ENCODE measurements around the gene ARHGEF4. TPM values are rescaled to one million over a fixed set of nuclear protein-coding genes. Genes with fewer than 3 reads are reported as not detected.
"Not testable (repeated sequence)": the region's sequence is repeated elsewhere in the genome, so short reads cannot be mapped to it uniquely, and the experiment has no call there.

Gene ARHGEF4
- total RNA-seq, 1 experiment from 2014 or later, result 12.2 TPM

DNA sequence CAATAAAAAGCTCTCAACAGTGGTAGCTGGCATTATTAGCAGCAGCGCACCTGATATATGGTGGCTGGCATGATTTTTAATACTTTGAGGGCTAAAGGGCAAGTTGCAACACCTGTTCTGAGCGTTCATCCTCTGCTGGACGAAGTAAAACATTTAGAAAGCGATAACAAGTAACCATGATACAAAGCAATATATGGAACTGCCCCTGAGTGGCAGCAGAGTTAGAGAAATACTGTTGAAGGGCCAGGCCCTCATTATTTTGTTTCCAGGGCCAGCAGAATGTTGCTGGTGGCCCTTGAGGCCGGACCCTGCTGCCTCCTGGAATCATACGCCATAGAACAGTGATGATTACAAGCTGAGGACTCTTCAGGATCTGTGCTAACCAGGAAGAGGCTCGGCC, 47.8 kb downstream of the ARHGEF4 start:
- no peak for DNase-seq (ENCODE audit: low spot score)

DNA sequence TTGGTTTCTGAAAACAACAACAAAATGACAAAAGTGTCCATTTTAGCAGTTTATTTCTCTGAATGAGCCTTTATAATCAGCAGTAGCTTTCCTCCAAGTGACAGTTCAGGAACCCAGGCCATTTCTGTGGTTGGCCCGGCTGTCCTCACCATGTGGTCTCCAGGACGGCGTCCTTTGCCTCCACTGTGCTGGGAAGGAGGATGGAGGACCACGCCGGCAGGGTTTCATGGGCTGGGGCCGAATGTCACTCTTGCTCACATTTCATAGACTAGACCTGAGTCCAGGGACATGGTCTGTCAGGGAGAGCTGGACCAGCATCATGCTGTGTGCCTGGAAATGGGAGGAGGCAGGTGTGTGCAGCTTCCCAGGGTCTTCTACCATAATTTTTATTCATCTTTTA, 50.9 kb downstream of the ARHGEF4 start:
- no peak for DNase-seq (ENCODE audit: low spot score)

DNA sequence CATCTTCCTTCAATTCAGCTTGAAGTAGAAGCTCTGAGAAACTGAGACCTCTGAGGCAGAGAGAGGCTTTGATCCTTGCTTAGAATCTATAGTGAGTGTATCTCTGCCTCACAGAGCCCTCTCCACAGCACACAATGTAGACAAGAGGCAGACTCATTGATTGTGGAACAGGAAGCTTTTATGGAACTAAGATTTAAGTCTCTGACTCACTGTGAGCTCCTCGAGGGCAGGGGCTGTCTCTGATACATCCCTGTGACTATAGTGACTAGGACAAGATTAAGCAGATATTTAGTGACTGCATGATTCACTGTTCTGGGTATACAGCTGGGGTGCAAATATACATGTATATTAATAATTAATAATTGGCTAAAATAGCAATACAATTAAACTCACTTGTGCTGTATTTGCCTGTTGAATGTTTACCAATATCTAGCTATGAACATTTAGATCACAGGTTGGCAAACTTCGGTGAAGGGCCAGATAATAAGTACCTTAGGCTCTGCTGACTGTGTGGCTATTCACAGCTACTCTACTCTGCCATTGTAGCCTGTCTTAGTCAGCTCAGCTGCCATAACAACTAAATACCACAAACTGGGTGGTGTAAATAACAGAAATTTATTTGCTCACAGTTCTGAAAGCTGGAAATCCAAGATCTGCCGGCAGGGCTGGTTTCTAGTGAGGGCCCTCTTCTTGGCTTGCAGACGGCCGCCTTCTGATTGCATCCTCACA, 54.4 kb downstream of the ARHGEF4 start:
- DNase-seq (ENCODE audit: low spot score), result no peak

DNA sequence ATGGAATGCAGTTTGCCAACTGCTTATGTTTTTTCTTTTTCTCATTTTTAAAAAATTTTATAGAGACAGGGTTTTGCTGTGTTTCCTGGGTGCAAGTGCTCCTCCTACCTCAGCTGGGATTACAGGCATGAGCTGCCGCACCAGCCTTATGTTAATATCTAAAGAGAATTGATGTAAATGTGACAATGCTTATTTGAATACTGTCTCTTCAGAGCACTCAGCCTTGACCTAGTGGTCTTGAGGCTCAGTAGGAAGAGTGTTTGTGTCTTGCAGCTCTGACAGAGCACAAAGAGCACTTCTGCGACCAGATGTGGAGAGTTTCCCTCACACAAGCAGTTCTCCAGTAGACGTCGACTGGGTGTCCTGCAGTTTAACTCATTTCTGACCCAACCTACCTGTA, 55.3 kb downstream of the ARHGEF4 start:
- no peak for DNase-seq (ENCODE audit: low spot score)

DNA sequence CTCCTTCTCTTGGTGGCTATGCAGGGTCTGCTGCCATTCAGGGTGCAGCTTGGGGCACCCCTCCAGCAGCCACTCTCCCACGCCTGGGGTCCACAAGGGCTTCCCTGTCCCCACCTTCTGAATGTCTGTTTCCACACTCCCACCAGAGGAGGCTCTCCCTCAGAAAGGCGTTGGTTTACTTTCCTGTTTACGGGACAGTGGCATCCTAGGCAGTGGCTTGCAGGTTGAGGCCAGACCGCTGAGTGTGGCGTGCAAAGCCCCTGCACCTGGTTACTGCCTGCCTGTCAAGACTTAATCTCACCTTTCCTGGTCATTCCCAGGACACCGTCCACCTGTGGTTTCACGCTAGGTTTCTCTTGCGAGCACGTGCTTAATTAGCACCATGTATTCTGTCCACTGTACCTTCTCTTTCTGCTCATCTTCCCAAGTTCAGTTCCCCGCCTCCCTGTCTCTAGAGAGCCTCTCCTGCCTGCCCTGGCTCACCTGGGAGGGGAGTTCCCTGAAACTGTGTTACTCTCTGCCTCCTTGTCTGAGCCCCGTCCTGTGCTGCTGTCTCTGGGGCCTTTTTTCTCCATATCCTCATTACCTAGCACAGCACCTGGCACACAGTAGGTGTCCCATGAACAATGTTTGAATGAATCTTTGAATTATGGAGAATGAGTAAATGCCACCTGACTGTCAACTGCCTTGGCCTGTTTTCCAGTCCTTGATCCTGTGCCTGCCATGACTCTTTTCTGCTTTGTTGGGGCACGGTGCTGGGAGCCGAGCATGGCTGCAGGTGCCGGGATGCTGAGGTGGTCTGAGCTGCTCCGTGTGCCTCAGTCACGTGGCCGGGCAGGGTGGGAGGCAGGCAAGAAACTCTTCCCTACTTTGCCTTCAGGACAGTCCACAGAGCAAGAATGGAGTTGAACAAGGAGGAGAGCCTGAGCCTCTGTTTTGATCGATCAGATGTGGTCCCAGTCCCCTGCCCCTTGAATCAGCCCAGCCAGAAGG, 56.4 kb downstream of the ARHGEF4 start:
- no peak for DNase-seq (ENCODE audit: low spot score)

DNA sequence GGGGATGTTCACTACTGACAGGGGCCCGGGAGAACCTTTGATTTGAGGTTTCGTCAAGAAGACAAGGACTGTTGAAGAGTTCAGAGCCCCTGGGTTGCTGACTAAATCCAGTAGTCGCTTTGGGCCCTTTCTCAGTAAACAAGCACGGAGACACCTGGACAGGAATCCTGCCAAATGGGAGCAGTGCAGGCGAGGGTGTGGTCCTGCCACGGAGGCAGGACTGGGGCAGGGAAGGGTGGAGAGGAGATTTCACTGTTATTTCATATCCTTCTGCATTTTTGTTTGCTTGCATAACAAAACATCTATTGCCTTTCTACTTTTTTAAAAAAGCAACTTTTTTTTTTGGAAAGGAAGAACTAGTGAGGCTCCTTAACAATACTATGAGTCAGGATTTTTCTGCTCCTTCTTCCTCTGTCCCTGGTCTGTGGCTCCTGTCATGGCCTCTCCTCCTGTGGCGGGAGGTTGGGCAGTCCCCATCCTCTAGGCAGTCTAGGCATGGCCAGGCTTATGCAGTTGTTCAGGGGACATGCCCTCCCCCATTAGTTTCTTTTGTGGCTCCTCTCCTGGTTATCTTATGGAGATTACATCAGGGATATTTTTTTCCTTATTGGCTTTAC, 57.7 kb downstream of the ARHGEF4 start:
- DNase-seq (ENCODE audit: low spot score), result no peak

DNA sequence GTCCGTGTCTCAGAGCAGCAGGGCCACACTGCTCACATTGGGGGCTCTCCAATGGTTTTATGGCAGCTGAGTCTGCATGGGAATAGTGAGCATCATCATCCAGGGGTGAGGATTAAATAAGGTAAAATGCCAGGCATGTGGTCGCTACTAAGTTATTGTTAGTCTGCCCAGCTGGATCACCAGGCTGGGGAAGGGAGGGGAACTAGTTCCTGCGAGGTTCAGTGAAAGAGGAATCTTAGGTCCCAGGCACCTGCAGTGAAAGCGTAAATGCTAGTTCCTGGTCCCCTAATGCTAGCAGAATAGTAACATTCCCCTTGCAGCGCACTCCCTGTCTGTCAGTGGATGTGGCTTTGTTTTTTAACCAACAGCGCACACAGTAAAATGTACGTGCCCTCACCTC, 60.1 kb downstream of the ARHGEF4 start:
- no peak for DNase-seq (ENCODE audit: low spot score)

DNA sequence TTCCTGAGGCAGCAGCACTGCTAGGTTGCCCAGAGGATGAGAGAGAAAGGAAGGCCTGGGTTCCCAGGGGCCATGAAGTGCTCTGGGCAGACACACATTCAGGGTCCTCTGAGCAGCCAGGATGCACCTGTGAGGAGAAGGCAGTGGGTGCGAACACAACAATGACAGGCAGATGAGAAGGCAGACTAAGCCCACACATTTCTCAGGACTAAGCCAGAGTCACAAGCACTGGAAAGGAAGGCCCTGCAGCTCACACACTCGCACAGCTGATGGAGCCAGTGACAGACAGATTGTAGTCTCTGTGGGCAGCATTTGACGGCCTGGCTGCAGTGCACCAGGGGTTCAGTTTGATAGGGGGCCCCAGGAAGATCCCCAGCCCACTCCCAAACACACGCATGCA, 61.8 kb downstream of the ARHGEF4 start:
- no peak for DNase-seq (ENCODE audit: low spot score)

DNA sequence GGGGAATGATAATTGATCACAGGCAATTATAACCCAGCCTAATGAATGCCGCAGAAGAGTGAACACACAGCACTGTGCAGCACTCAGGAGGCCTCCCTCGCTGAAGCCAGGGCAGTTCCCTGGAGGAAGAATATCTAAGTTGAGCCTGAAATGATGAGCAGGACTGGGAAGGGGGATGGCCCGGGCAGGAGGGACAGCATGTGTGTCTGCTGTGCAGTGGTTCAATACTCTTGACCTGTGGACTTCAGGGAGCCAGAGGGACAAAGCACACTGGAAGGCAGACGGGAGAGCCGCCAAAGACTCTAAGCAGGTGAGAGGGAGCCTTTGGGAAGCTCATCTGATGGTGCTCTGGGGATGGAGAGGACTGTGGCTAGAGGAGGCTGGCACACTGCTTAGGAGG, 62.6 kb downstream of the ARHGEF4 start:
- no peak for DNase-seq (ENCODE audit: low spot score)

DNA sequence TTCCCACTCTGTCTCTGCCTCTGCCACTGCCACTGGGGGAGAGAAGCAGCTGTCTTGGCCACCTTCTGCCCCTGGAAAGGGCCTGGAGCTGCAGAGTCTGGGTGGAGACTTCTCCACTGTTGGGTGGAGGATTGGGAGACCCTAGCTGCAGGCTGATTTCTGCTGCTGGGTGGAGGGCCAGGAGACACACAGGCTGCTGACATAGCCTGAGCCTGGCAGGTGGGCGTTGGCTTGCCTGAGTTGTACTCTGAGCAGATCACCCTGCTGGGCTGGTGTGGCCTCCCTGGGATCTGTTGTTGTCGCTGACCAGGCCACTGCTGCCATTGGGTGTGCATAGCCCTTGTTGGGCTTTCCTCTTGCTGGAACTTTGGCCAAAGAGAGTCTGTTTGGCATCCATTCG, 64.3 kb downstream of the ARHGEF4 start:
- no peak for DNase-seq (ENCODE audit: low spot score)

DNA sequence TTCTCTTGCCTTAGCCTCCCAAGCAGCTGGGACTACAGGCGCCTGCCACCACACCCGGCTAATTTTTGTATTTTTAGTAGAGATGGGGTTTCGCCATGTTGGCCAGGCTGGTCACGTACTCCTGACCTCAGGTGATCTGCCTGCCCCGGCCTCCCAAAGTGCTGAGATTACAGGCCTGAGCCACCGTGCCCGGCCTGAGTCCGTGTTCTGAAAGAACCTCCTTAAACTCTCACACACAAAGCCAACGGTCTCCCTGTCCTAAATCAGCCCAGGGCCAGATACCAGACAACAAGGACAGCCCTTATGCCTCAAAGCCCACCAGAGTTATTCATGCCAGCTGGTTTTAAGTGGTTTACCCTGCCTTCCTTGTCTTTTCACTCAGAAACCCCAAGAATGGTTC, 64.9 kb downstream of the ARHGEF4 start:
- DNase-seq (ENCODE audit: low spot score), result not testable (repeated sequence)

DNA sequence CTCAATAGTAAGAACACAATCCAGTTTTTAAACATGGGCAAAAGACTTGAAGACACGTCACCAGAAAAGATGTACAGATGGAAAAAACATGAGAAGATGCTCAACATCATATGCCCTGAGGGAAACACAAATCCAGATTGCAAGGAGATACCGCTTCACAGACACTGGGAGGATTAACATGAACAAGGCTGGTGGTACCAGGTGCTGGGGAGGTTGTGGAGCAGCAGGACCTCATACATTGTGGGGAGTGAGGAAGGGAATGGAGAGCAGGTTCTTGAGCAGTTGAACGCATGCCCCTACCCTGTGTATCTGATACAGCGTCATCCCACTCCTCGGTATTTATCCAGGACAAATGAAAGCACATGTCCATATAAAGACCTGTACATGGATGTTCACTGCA, 72.1 kb downstream of the ARHGEF4 start:
- DNase-seq (ENCODE audit: low spot score), result no peak

DNA sequence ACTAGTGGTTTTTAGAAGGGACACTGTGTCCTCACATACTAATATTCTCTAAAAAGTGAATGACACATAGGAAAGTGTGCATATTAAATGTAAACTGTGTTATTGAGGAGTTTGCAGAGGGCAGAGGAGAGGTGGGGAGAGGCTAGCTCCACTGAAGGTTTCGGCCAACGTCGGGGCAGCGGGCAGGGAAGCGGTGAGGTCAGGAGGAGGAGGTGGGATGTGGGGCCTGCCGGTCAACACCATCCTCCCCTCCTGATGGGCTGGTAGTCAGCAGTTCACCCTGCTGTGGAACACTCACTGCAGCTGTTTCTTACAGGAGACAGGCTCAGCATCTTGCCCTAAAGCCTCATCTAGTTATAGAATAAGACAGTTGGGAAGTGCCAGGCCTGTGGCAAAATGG, 74.2 kb downstream of the ARHGEF4 start:
- no peak for DNase-seq (ENCODE audit: low spot score)

DNA sequence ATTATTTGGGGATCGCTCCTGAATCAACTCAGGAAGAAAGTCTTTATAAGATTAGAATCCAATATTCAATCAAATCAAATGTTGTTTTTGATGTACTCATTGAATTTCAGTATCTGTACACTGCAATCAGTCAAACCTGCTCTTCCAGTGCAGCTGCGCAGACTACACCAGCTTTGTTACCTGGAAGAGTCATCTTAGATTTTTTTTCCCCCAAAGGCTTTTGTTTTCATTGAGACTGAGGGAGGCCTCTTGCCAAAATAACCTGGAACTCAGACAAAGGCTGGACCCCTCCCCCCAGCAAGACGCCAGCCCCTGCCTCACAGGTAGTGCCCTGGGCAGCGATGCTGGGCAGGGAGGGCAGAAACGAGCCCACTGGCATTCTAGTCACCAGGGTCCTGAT, 74.8 kb downstream of the ARHGEF4 start:
- no peak for DNase-seq (ENCODE audit: low spot score)

DNA sequence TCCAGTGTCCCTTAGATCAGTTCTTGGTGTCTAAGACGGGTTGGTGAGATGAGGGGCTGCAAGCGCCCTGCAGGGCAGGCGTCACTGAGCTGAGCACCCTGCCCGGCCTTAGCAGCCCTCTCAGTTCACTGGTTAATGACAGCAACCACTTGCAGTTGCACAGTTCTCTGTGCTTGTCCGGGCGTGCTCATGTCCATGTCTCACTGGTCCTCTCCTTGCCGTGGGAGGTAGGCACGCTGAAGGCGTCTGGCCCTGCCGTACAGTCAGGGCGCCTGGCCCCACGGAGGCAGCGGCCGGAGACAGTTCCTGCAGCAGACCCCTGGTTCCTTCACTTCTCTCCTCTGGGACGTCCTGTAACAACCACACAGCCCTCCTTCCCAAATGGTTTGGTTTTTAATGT, 75.3 kb downstream of the ARHGEF4 start:
- DNase-seq (ENCODE audit: low spot score), result no peak

DNA sequence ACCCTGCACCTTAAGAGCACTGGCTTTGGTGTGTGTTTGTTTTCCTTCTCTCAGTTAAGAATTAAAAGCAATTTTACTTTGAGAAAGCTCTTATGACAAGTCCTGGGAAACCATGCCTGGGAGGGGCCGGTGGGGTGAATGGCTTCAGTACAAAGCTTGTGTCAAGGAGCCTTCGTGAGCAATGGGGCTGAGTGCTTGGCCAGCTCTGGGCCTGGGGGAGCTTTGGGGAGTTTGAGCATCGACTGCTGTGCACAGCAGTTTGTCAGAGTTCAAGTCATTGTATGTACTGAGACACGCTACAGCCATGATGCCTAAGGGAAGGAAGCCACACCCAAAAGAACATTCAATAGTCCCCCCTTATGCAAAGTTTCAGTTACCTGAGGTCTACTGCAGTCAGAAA, 75.8 kb downstream of the ARHGEF4 start:
- no peak for DNase-seq (ENCODE audit: low spot score)

DNA sequence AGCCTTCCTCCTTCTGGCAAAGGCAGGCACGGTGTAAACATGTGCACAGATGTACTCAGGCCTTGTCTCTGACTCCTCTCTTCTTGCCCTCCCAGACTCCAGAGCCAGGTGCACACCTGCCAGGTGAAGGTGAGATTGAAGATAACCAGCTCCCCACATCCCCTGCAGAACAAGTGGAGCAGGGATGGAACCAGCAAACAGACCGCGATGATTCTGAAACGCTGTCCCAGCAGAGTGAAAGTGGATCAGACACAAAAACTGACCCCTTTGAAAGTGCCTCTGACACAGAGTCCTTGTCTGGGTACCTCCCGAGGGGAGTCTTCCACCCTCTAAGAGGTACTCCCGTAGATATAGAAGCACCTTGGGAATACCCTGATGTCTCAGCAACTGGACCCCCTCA, 77.2 kb downstream of the ARHGEF4 start:
- DNase-seq (ENCODE audit: low spot score), result no peak

DNA sequence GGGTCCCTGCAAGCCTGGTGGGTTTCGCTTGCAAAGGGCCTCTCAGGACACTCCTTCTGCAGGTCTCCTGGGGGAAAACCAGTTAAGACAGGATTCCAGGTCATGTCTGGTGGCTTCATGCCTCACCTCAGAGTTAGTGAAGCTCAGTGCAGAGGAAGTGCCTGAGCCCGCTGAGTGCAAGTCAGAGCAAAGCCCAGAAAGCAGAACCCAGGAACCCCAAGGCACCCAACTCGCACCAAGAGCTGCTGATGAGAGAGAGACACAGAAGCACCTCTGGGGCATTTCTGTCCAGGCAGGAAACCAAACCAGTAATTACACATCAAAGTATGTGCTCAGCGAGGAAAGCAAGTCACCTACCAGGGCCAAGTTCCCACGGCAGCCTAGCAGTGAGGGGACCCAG, 78.4 kb downstream of the ARHGEF4 start:
- no peak for DNase-seq (ENCODE audit: low spot score)

DNA sequence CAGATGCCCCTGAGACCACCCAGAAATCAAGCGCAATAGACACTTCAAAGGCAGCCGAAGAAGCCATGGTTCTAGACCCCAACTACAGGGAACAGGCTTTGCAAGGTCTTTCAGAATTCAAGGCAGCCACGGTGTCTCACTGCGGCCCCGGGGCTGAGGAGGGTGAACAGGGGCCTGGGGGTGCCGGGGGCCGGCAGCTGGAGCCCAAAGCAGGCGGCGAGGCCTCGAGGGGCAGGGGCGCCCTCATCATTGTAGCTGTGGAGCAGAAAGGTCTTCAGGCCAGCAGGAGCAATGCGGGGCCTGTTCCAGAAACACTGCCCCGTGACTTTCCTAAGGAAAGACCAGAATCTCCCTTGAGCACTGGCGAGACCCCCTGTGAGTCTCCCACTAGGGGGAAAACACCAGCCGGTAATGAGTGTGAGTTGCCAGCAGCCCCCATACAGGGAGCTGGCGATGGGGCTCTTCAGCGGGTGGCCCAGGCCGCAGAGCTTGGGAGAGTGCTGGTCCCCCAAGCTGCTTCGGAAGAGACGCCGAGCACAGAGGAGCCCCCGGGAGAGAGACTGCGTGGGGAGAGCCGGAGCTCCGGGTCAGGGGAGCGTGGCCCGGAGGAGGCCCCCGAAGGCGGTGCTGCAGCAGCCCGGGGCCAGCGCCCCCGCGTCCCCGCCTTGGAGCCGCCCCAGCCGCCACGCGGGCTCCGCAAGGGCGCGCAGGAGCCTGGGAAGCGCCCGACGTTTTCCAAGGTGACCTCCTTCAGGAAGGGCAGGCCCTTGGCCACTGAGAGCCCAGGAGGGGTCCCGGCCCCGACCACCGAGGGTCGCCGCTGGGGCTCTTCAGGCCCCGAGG, 79.1 kb downstream of the ARHGEF4 start:
- no peak for DNase-seq (ENCODE audit: low spot score)

DNA sequence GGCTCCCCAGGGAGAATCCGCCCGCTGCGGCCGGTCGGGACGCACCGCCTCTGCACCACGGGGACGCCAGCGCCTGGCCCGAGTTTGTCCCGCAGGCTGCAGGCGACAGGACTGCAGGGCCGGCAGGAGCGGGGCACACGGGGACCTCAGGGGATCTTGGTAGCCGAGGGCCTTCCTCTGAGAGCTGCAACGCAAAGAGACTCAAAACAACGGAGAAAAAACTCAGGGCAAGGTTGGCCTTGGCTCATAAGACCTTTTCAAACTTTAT, 79.7 kb downstream of the ARHGEF4 start:
- DNase-seq (ENCODE audit: low spot score), result no peak

DNA sequence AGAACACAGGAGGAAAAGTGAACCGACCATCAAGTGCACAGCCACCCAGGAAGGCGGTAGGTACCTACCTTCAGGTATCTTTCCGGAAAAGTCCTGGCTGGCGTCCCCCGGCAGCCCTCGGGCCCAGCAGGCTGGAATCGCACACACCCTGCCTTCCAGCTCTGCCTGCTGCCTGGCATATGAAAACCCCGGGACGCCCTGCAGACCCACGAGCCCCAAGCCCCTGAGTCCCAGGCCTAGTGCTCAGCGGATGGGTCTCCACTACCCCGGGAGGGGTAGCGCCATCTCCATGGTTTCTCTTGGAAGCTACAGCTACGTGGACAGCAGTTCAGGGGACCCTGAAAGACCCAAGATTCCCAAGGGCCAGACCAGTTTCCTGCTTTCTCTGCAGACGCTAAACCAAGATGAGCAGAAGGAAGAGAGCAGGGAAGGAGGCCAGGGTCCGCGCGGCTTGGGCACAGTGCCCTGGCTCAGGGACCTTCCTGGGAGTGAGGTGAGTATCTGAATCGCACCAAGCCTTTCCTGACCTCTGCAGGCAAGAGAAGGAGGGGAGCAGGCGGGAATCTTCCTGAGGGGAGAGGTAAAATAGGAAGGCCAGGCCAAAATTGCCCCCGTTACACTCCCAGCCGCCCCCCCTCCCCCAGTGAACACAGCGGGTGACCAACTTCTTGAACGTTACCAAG, 80.4 kb downstream of the ARHGEF4 start:
- DNase-seq (ENCODE audit: low spot score), result no peak

Data from A172 (cell line).